Tibial nerve (tissue), 4 donors: ENCODE results near the gene CRYL1. TPM values are rescaled to one million over a fixed set of nuclear protein-coding genes. Genes with fewer than 3 reads are reported as not detected.
A peak's percentile ranks its signal among the peaks of the same experiment; 100 is the strongest.

Experiments used
- DNase-seq, 2 donors: peaks; one replicate each; pipeline ENCODE4 v3.0.0-alpha.2; 2019; ENCODE audit warnings: low spot score in 2 of 2
- H3K27ac ChIP-seq, 4 donors: fragments of 200-600 bp; sonication (generic) in 3 of 4; one replicate each; pipeline ENCODE4 v1.5.1; 2017 to 2019; ENCODE audit warnings: mild to moderate bottlenecking in 1 of 4
- H3K27me3 ChIP-seq, 2 donors: fragments of 200-600 bp; sonication (generic) in 1 of 2; one replicate each; pipeline versions ENCODE4 v1.5.1 to v1.6.0; 2017 to 2019
- H3K36me3 ChIP-seq, 3 donors: fragments of 200-600 bp; sonication (generic); one replicate each; pipeline ENCODE4 v1.5.1; 2018 to 2019
- H3K4me1 ChIP-seq, 4 donors: fragments of 200-600 bp; sonication (generic) in 3 of 4; one replicate each; pipeline ENCODE4 v1.5.1; 2017 to 2019
- H3K4me3 ChIP-seq, 4 donors: fragments of 200-600 bp; sonication (generic) in 3 of 4; one replicate each; pipeline ENCODE4 v1.5.1; 2017 to 2019; ENCODE audit warnings: mild to moderate bottlenecking in 1 of 4, moderate library complexity in 1 of 4
- H3K9me3 ChIP-seq, 4 donors: fragments of 200-600 bp; sonication (generic) in 3 of 4; one replicate each; pipeline ENCODE4 v1.5.1; 2017 to 2019
- EP300 ChIP-seq, 2 donors: sonication (generic); formaldehyde crosslinking; IDR thresholded peaks; one replicate each; pipeline ENCODE4 v1.6.1; 2017; ENCODE audit warnings: antibody characterized with exemption in 2 of 2, mild to moderate bottlenecking in 1 of 2
- POLR2A ChIP-seq, 2 donors: fragments of 450-650 bp; IDR thresholded peaks; one replicate each; pipeline ENCODE4 v1.6.1; 2017; ENCODE audit warnings: antibody characterized with exemption in 2 of 2, mild to moderate bottlenecking in 2 of 2, moderate library complexity in 2 of 2
- WGBS, 2 donors: methylation state at CpG; one replicate each; pipeline ENCODE4 v1.1.5; 2018; 5-methylcytosine and 5-hydroxymethylcytosine counted together
- total RNA-seq, 4 donors: library from RNA; depleted of rRNA; stranded (reverse); fragments of >200 nt; gene quantifications; one replicate each; pipeline ENCODE4 v1.1.0, GENCODE V29; 2016
- TF ChIP-seq, protein P1 (sequence below), 5 experiments: fragments of 200-600 bp in 3 of 5; fragments of 450-650 bp in 2 of 5; sonication (generic) in 3 of 5; IDR thresholded peaks; one replicate each; pipeline ENCODE4 v1.5.1; 2016 to 2019; ENCODE audit warnings: antibody characterized with exemption in 5 of 5, mild to moderate bottlenecking in 3 of 5, moderate library complexity in 2 of 5

CRYL1 gene
- total RNA-seq, 4 donors from 2014 or later: 33.9 to 60.5 (median 49.5) TPM

- WGBS, 2 donors: 86 to 89% methylated on average over 2 of the region's 2 CpGs
- Histone ChIP-seq H3K27me3 (no peaks in the 10 kb centered on the region), H3K4me1 (peaks cover 0 to 23% (median 2%) of the 10 kb centered on the region in 4 donors), H3K27ac (no peak overlapping the region), H3K4me3 (no peak overlapping the region), H3K36me3 (no peaks in the 10 kb centered on the region), H3K9me3 (no peaks in the 10 kb centered on the region)
- TF ChIP-seq EP300 (IDR thresholded peaks at IDR 0.05) (no peak), POLR2A (IDR thresholded peaks at IDR 0.05) (no peak)
- TF ChIP-seq, protein P1, sequence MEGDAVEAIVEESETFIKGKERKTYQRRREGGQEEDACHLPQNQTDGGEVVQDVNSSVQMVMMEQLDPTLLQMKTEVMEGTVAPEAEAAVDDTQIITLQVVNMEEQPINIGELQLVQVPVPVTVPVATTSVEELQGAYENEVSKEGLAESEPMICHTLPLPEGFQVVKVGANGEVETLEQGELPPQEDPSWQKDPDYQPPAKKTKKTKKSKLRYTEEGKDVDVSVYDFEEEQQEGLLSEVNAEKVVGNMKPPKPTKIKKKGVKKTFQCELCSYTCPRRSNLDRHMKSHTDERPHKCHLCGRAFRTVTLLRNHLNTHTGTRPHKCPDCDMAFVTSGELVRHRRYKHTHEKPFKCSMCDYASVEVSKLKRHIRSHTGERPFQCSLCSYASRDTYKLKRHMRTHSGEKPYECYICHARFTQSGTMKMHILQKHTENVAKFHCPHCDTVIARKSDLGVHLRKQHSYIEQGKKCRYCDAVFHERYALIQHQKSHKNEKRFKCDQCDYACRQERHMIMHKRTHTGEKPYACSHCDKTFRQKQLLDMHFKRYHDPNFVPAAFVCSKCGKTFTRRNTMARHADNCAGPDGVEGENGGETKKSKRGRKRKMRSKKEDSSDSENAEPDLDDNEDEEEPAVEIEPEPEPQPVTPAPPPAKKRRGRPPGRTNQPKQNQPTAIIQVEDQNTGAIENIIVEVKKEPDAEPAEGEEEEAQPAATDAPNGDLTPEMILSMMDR (IDR thresholded peaks at IDR 0.05): no peak
- no peak for DNase-seq
These were observed 2.8 kb upstream of the CRYL1 start for GRCh38 chr13:20528452-20528851.

DNA sequence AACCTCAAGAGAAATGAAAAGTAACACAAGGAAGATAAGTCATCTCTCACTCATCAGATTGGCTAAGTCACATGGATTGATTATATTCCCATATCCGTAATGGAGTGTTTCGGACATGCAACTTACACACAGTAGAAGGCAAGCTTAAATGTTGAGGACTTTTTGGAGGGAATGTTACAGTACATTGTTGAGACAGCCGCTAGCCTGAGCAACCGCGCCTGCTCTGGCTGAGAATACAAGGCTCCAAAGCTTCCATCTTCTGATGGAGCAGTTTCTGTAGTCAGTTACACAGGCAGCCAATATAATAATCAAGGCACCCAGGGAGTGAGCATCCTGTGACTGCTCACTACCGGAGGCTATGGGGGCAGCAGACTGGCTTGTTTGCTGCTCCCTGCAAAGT lies 1.0 kb upstream of the CRYL1 start:
- Histone ChIP-seq H3K4me3 (peak overlapping the region; percentile 84 to 93 (median 91)), H3K27ac (peak overlapping the region; percentile 22 to 93 (median 90)), H3K27me3 (no peaks in the 10 kb centered on the region), H3K9me3 (no peaks in the 10 kb centered on the region), H3K36me3 (no peaks in the 10 kb centered on the region), H3K4me1 (peaks cover 0 to 32% (median 2%) of the 10 kb centered on the region in 4 donors)
- TF ChIP-seq, protein P1 (IDR thresholded peaks at IDR 0.05): no peak
- TF ChIP-seq EP300 (IDR thresholded peaks at IDR 0.05) (no peak), POLR2A (IDR thresholded peaks at IDR 0.05) (no peak)
- no peak for DNase-seq
- 42 to 47% methylated on average over 6 of the region's 6 CpGs for WGBS, 2 donors

GRCh38 chr13:20525144-20525600 lies 485 bp downstream of the CRYL1 start:
- Histone ChIP-seq H3K4me3 (peak overlapping the region; percentile 84 to 93 (median 91)), H3K27ac (peak overlapping the region; percentile 73 to 93 (median 90)), H3K27me3 (no peaks in the 10 kb centered on the region), H3K4me1 (peaks cover 0 to 32% (median 2%) of the 10 kb centered on the region in 4 donors), H3K36me3 (no peaks in the 10 kb centered on the region), H3K9me3 (no peaks in the 10 kb centered on the region)
- WGBS, 2 donors: 1 to 2% methylated on average over 28 to 33 of the region's 37 CpGs
- peak in 1 of 2 donors; percentile 25 for DNase-seq
- no peak for TF ChIP-seq EP300 (IDR thresholded peaks at IDR 0.05)
- TF ChIP-seq, protein P1 (IDR thresholded peaks at IDR 0.05): no peak

DNA sequence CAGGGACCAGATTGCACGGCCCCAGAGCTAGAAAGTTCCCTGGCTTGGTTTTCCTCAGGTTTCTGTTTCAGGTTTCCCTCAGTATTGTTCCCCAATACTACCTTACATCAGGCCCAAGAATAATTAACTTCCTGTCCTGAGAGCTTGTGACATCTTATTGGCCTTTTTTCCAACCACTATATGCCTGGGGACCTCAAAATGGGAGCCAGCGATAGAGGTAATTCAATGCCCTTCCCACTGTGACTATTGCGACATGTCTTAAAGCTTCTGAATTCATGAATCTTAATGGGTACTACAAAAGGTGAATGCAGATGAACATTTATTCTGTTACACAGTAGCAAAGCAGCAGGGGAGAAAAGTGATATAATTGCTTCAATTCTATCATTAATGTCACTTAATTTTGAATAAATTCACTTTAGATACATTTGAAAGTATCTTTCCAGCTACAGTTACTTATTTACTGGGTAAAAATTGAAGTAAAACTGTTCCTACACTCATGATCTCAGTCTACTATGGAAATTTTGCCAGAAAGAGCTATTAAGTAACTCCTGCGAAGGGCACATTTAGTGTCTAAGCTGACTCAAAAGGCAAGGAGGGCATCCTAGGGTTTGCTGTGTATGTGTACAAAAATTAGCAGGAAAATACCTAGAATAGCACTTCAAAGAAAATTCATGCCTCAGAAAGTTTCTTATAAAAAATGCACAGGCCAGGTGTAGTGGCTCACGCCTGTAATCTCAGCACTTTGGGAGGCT lies 4.1 kb downstream of the CRYL1 start:
- Histone ChIP-seq H3K27me3 (no peaks in the 10 kb centered on the region), H3K36me3 (peaks cover 0 to 5% (median 0%) of the 10 kb centered on the region in 3 donors), H3K27ac (no peak overlapping the region), H3K9me3 (no peaks in the 10 kb centered on the region), H3K4me3 (no peak overlapping the region), H3K4me1 (peaks cover 0 to 41% (median 0%) of the 10 kb centered on the region in 4 donors)
- TF ChIP-seq EP300 (IDR thresholded peaks at IDR 0.05): no peak
- TF ChIP-seq, protein P1 (IDR thresholded peaks at IDR 0.05): no peak
- WGBS, 2 donors: 91 to 92% methylated on average over 5 of the region's 5 CpGs
- DNase-seq: no peak

DNA sequence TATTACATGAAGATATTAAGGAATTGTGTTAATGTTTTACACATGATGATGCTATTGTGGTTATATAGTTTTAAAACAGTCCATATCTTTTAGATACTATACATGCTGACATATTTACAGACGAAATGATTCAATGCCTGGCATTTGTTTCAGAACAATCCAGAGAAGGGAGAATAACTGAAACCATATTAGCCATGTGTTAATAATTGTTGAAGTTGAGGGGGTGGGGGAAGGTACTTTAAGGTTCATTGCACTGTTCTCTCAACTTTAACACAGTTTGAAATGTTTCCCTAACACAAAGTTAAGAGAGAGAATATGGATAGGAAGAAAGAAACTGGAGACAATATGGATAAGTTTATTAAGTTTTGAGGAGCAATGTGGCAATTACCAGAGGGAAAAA lies 5.8 kb downstream of the CRYL1 start:
- no peak for DNase-seq
- TF ChIP-seq, protein P1 (IDR thresholded peaks at IDR 0.05): no peak
- TF ChIP-seq EP300 (IDR thresholded peaks at IDR 0.05): no peak
- no peak for TF ChIP-seq POLR2A (IDR thresholded peaks at IDR 0.05)
- 83 to 90% methylated on average over 1 of the region's 1 CpG for WGBS, 2 donors
- H3K4me1 ChIP-seq: peaks cover 0 to 42% (median 0%) of the 10 kb centered on the region in 4 donors
- no peaks in the 10 kb centered on the region for H3K9me3 ChIP-seq
- H3K27me3 ChIP-seq: no peaks in the 10 kb centered on the region
- H3K36me3 ChIP-seq: peaks cover 0 to 5% (median 0%) of the 10 kb centered on the region in 3 donors
- H3K27ac ChIP-seq: peak overlapping the region in 1 of 4 donors; percentile 43
- no peak overlapping the region for H3K4me3 ChIP-seq
